Ovary (tissue), 3 donors: ENCODE results near the gene CRHR2.

Experiments
- CTCF ChIP-seq, 3 donors: fragments of 450-650 bp in 2 of 3; fragments of 200-600 bp in 1 of 3; IDR thresholded peaks; one replicate each; pipeline versions ENCODE4 v1.5.1 to v1.8.0; 2016 to 2022; ENCODE audit warnings: antibody characterized with exemption in 3 of 3, mild to moderate bottlenecking in 1 of 3
- EP300 ChIP-seq: sonication (generic); formaldehyde crosslinking; IDR thresholded peaks from one replicate; pipeline ENCODE4 v1.6.1; 2017; ENCODE audit warnings: antibody characterized with exemption
- donor health status: DM: no; HTN: no; CAD: no.

GRCh38 chr7:30690011-30690410 is 7.8 kb upstream of the CRHR2 start:
- TF ChIP-seq EP300 (no peak), CTCF (IDR thresholded peaks at IDR 0.05) (no peak)
